NCI-H1694 treated with DMSO at 0.1 percent for 48 hours (cell line): ENCODE data around the gene EFNA5.

Source experiments
- DNase-seq: peaks from one replicate; lab custom pipeline; 2025; lab: John Stamatoyannopoulos, UW

Gene EFNA5

GRCh38 chr5:107391787-107392186 is 278.9 kb downstream of the EFNA5 start:
- no peak for DNase-seq

DNA sequence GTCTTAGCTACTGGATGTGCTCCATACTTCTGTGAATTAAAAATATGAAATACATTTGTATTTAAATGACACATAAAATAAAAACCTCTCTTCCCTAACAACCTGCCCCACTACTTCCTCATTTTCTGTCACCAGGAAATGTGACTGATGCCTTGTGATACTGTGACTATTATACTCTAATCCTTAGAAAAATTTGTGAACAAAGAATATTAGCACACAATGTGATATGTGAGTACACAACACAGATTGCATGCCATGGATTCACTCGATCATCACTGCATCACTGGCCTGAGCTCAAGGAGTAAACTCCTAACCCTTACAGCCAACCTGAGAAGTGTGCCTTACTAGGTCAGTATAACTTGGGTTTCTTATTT is 281.0 kb downstream of the EFNA5 start:
- DNase-seq = no peak

GRCh38 chr5:107389130-107389774 is 281.5 kb downstream of the EFNA5 start:
- peak; percentile 57 for DNase-seq

- DNase-seq = no peak
These were observed 282.4 kb downstream of the EFNA5 start for GRCh38 chr5:107388141-107388861.

GRCh38 chr5:107387526-107388140 is 283.1 kb downstream of the EFNA5 start:
- DNase-seq = no peak

DNA sequence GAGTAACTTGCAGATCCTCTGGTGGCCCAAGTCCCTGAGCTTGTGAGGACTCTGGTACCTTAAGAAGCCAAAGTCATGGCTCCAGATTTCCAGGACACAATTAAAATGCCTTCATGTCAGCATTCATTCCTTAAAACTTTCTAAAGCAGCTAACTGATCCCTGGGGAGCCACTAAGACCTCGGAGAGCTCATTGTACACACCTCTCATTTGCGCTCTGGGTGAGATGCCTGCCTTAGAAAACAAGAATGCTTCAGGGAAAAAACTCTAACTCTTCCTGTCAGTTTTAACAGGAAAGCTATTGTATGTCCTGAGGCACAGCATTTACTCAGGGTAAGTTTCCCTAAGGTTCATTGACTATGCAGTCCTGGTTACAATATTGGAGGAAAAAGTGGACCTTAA is 285.0 kb downstream of the EFNA5 start:
- no peak for DNase-seq

DNA sequence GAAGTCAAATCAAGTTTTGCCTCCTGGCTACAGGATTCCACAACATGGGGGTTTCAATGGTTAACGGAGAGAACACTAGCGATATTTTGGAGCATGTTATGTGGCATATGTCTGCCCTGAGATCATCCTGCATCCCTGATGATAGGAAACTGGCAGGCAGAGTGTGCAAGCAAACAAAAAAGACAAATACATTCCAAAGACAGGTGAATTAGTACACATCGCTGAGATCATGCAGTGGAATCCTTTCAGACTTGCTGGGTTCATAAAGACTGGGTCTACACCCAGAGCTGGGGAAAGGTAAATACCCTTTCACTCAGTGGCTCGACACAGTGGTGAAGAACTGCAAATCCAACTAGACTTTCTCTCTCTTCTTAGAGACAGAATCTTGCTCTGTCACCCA is 286.5 kb downstream of the EFNA5 start:
- DNase-seq = no peak

GRCh38 chr5:107383414-107383813 is 287.3 kb downstream of the EFNA5 start:
- no peak for DNase-seq

DNA sequence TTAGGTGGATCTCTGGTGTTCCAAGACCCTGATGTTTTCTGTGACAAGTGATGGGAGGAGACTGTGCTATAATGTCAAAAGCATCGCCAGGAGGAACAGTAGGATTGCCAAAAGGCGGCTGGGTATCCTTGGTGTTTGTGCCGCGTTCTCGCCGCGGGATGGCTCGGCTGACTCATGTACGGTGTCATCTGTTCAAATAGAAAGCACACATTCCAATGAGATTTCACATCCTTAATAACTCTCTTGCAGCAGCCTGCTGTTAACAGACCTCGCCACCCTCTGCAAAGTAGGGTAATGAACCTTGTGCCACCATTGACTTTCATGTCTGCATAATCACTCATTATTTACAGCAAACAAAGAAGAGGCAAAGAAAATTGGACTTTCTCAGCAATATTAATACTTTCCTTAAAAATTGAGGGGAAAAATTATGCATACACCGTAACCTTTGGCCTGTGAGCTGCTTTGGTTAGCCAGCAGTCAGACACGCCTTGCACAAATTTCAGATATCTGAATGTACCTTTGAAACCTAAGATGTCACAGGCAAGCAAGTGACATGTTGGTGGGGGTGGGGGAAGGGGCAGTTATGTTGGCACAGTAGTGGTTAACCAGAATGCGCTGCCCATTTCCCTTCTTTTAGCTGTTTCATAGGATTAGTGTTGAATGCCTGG is 289.4 kb downstream of the EFNA5 start:
- DNase-seq = peak; percentile 72

DNA sequence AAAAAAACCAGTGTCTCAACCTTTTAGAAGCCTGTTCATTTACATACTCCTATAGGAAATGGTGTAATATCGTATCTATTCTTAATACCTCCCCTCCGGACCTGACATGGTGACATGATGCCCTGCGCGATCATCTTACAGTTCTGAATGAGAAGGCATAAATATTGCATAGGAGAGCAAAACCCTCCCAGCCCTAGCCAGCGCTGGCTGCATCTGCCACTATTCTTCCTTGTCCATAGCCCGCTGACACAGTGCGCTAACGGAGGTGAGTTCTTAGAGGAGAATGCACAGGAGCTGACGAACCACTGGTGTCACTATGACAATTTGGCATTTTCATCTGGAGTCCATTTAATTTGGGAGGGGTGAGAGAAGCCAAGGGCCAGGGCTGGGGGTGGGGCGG is 290.1 kb downstream of the EFNA5 start:
- no peak for DNase-seq

GRCh38 chr5:107378218-107378899 is 292.4 kb downstream of the EFNA5 start:
- no peak for DNase-seq

- no peak for DNase-seq
These were observed 293.5 kb downstream of the EFNA5 start for GRCh38 chr5:107377277-107377609.

- DNase-seq = no peak
These were observed 294.0 kb downstream of the EFNA5 start for GRCh38 chr5:107376546-107377276.

GRCh38 chr5:107373549-107374263 is 297.0 kb downstream of the EFNA5 start:
- no peak for DNase-seq

GRCh38 chr5:107372723-107373450 is 297.9 kb downstream of the EFNA5 start:
- no peak for DNase-seq

DNA sequence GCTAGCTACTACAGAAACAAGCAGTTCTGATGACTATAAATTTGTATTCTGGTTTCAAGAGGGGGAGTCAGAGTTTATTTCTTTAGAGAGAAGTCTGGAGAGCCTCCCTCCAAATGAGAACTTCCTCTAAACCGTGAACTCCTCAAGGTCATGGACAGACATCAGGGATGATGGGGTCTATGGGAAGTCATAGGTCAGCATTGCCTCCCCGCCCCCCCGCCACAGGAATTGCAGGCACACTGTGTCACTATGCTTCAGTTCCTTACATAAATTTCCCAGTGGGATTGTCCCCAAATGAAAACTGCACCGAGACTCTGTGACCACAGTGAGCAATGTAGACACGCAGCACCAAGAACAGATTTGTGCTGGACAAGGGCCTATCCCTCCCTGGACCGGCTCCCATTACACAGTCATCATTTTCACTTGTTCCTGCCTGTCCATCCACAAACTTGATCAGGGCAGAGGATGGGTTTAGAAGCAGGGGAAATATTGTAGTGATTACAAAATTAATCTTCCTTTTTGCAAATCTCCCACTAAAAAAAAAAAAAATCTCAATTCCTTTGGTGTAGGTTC is 300.3 kb downstream of the EFNA5 start:
- DNase-seq = no peak

DNA sequence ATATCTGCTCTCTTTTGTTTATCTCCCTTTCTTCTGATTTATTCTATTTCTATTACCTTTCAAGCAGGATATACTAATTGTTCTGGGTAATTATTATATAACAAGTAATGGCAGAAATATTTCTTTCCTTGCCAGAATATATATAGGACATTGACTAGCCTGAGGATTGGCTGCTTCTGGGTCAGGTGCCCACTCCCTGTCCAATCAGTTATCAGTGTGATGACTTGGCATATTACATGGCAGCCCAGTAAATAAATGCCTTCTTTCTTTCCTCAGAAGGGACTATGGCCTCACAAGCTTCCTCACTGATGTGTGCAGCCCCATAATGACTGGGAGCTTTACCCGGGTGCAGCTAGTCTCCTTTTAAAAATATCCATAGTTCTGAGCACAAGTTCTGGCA is 301.1 kb downstream of the EFNA5 start:
- DNase-seq = no peak

DNA sequence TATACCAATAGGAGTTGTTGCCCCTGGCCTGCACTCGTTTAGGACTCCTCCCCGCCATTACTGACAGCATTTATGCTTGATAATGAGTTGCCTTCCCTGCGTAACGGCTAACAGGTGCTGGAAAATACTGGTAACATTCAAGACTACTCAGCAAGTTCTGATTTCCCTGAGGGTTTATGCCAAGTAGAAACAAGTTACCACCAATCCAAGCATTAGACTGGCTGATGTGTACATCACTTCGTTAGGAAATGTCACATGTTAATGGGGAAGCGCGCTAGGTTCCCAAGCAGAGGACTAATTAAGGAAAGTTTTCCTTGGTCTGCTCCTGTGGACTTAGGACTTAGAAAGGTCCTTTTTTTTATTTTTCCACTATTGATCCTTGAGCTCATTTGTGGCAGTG is 302.1 kb downstream of the EFNA5 start:
- no peak for DNase-seq

DNA sequence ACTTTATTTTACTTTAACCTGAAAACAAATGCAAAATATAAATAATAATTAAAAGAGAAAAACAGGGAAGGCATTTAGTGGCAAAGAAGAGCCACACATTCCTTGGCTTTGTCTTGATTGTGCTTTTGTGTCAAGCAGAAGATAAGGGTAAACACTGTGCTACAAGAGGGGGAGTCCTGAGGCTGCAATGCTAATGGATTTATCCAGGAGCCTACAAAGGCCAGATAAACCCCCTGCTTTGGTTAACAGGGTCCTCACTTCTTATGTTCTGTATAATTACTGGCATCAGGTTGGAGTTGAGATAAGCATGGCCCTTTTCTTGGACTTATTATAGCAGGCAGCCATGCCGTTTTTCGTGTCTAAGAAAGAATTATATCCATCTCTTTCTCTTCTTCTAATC is 302.8 kb downstream of the EFNA5 start:
- no peak for DNase-seq

DNA sequence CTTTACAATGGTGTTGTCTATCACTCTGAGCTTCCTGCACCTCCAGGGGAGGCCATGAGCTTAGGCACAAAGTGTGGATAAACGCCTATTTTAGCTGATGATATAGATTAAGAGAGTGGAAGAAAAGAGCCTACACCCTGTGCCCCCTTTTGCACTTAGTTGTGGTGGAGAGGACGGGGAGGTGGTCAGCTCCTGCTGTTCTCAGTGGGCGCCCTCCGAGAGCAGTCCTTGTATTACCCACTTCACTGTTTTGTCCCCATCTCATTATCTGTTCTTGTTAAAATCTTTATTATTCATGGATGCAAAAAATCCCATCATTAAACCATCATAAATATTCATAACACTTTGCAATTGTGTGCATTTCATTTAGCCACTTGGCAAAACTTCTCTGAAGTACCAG is 303.3 kb downstream of the EFNA5 start:
- no peak for DNase-seq
